LoVo (cell line): ENCODE data around the gene KLK12.

Experiments used
- DNase-seq: peaks from one replicate; pipeline ENCODE4 v3.0.0-alpha.2; 2016; ENCODE audit warnings: low spot score

Gene KLK12

GRCh38 chr19:51047031-51047335 lies 12.2 kb upstream of the KLK12 start:
- no peak for DNase-seq

- DNase-seq: no peak
Measured at GRCh38 chr19:51044327-51044726, 9.5 kb upstream of the KLK12 start.

- no peak for DNase-seq
Measured at GRCh38 chr19:51043497-51043896, 8.7 kb upstream of the KLK12 start.

- no peak for DNase-seq
Measured at GRCh38 chr19:51040151-51040550, 5.3 kb upstream of the KLK12 start.

- no peak for DNase-seq
Measured at GRCh38 chr19:51036519-51036918, 1.7 kb upstream of the KLK12 start.

- DNase-seq: no peak
Measured at GRCh38 chr19:51031880-51032225, 2.9 kb downstream of the KLK12 start.

GRCh38 chr19:51031220-51031879 lies 3.5 kb downstream of the KLK12 start:
- DNase-seq: no peak

GRCh38 chr19:51030631-51031030 lies 4.2 kb downstream of the KLK12 start:
- DNase-seq: no peak

GRCh38 chr19:51029718-51030117 lies 5.1 kb downstream of the KLK12 start:
- DNase-seq: no peak

- no peak for DNase-seq
Measured at GRCh38 chr19:51027873-51028272, 6.9 kb downstream of the KLK12 start.

- no peak for DNase-seq
Measured at GRCh38 chr19:51027126-51027806, 7.5 kb downstream of the KLK12 start.

- no peak for DNase-seq
Measured at GRCh38 chr19:51026554-51026831, 8.3 kb downstream of the KLK12 start, which contains the start of gene KLK11. Gene KLK11 (minus strand): TSS chr19:51026616. CDS start chr19:51025631, 985 bp downstream.

- DNase-seq: no peak
Measured at GRCh38 chr19:51025809-51026553, 8.8 kb downstream of the KLK12 start.

- no peak for DNase-seq
Measured at GRCh38 chr19:51025401-51025800, 9.4 kb downstream of the KLK12 start.

GRCh38 chr19:51024924-51025323 lies 9.9 kb downstream of the KLK12 start:
- no peak for DNase-seq

GRCh38 chr19:51023946-51024345 lies 10.9 kb downstream of the KLK12 start:
- no peak for DNase-seq

- DNase-seq: no peak
Measured at GRCh38 chr19:51022526-51022925, 12.3 kb downstream of the KLK12 start.

- peak; percentile 61 for DNase-seq
Measured at GRCh38 chr19:51020988-51021651, 13.7 kb downstream of the KLK12 start.

- DNase-seq: no peak
Measured at GRCh38 chr19:51019544-51019925, 15.3 kb downstream of the KLK12 start, which contains the start of gene KLK10. Gene KLK10 (minus strand): TSS chr19:51019709. CDS start chr19:51019130, 579 bp downstream.

- DNase-seq: peak; percentile 25
Measured at GRCh38 chr19:51018745-51019543, 15.9 kb downstream of the KLK12 start.

GRCh38 chr19:51016798-51017683 lies 17.8 kb downstream of the KLK12 start:
- DNase-seq: peak; percentile 78
